NOMO-1 (cell line): ENCODE results near the gene KSR2.

Experiments used
- DNase-seq, 2 experiments: peaks; one replicate each; lab custom pipeline; 2025; ENCODE audit not compliant: unreplicated experiment in 2 of 2; lab: John Stamatoyannopoulos, UW

KSR2 gene

GRCh38 chr12:117702741-117703140 lies 266.0 kb downstream of the KSR2 start:
- no peak for DNase-seq

DNA sequence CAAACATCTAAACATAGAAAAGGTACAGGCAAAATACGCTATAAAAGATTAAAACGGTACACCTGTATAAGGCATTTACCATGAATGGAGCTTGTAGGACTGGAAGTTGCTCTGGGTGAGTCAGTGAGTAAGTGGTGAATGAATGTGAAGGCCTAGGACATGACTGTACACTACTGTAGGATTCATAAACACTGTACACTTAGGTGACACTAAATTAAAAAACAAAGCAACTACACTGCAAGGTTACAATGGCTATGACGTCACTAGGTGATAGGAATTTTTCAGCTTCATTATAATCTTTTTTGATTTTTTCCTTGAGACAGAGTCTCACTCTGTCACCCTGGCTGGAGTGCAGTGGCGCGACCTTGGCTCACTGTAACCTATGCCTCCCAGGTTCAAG lies 269.2 kb downstream of the KSR2 start:
- no peak for DNase-seq

GRCh38 chr12:117699118-117699517 lies 269.7 kb downstream of the KSR2 start:
- DNase-seq, result no peak

- no peak for DNase-seq
Observed at GRCh38 chr12:117695956-117696355, 272.8 kb downstream of the KSR2 start.

GRCh38 chr12:117692512-117692911 lies 276.3 kb downstream of the KSR2 start:
- DNase-seq, result no peak

GRCh38 chr12:117689857-117690256 lies 278.9 kb downstream of the KSR2 start:
- DNase-seq, result no peak

- no peak for DNase-seq
Observed at GRCh38 chr12:117688446-117688845, 280.3 kb downstream of the KSR2 start.

- DNase-seq, result no peak
Observed at GRCh38 chr12:117686911-117687377, 281.8 kb downstream of the KSR2 start.

DNA sequence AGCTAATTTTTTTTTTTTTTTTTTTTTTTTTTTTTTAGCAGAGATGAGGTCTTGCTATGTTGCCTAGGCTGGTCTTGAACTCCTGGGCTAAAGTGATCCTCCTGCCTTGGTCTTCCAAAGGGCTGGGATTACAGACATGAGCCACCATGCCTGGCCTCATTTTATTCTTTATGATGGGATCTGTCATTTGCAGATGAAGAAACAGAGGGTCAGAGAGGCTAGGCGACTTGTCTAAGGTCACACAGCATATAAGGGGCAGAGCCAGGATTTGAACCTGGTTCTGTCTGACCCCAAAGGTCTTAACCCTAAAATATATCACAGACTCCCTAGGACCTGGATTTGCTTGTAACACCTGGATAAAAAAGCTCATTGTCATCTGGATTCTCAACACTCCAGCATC lies 282.6 kb downstream of the KSR2 start:
- no peak for DNase-seq

DNA sequence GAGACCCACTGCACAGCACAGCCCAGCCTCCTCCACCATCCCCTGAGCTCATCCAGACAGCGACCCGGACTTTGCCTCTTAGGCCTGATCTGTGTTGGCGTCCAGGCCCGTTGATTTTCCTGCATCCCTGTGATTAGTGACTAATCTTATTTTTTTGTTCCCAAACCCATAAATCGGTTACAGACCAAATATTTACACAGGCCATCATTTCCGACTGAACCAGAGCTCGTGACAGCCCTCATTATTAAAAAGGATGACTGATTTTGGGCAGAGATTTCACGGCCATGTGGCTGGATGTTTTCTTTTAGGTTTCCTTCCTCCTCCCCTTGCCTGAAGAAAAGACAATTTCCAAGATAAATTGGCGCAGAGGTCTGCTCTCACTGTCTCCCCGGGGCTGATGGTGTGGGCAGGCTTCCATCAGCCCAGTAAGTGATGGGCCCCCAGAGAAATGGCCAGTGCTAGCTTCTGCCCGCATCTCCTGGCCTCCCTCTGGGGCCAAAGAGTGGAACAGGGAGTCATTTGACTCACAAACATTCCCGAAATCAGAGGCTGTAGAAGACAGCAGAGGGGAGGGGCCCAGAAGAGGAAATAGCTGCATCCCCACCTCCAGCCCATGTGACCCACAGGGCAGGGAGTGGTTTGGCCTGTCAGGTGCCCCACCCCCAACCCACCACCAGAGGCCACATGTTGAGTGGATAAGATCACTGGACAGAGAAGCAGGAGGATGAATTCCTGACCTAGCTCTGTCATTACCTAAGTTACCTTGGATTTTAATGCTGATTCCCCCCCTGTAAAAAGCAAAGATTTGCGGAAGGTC lies 283.5 kb downstream of the KSR2 start:
- peak; percentile 62 to 63 for DNase-seq

DNA sequence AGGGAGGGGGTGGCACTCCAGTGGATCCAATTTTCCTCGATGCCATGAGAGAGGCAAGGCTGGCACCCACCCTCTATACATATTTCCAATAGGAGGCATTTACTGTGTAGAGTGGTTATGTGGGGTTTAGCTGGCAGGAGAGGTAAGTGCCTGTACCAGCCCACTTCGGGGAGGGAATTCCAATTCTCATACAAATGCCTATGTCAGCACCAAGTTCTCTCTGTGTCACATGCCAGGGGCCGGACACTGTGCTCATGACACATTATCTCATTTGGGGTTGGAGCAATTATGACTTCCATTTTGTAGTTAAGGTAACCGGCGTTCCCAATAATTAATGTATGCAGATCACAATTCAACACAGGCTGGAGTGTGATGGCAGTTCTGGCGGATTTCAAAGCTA lies 284.3 kb downstream of the KSR2 start:
- no peak for DNase-seq

- DNase-seq, result no peak
Observed at GRCh38 chr12:117680312-117680711, 288.5 kb downstream of the KSR2 start.

- DNase-seq, result no peak
Observed at GRCh38 chr12:117679776-117680175, 289.0 kb downstream of the KSR2 start.

GRCh38 chr12:117674763-117675162 lies 294.0 kb downstream of the KSR2 start:
- no peak for DNase-seq

GRCh38 chr12:117674313-117674712 lies 294.5 kb downstream of the KSR2 start:
- DNase-seq, result no peak

GRCh38 chr12:117671734-117672133 lies 297.1 kb downstream of the KSR2 start:
- peak; percentile 14 to 33 for DNase-seq

DNA sequence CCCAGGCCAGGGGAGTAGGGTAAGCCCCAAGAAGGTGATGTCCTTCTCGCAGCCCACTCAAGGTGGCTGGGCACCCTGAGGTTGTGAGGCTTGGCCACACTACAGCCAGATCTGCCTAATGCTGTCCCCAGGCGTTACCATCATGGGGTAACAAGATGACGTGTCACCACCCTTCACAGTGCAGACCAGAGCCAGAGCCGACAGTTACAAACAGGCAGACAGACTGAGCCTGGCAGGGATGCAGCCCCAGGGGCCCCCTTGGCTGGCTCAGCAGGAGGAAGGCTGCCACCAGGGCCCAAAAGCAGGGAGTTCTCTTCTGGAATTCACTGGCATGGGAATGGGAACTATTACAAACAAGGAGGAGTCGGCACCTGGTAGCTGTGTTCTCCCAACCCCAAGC lies 304.6 kb downstream of the KSR2 start:
- no peak for DNase-seq

DNA sequence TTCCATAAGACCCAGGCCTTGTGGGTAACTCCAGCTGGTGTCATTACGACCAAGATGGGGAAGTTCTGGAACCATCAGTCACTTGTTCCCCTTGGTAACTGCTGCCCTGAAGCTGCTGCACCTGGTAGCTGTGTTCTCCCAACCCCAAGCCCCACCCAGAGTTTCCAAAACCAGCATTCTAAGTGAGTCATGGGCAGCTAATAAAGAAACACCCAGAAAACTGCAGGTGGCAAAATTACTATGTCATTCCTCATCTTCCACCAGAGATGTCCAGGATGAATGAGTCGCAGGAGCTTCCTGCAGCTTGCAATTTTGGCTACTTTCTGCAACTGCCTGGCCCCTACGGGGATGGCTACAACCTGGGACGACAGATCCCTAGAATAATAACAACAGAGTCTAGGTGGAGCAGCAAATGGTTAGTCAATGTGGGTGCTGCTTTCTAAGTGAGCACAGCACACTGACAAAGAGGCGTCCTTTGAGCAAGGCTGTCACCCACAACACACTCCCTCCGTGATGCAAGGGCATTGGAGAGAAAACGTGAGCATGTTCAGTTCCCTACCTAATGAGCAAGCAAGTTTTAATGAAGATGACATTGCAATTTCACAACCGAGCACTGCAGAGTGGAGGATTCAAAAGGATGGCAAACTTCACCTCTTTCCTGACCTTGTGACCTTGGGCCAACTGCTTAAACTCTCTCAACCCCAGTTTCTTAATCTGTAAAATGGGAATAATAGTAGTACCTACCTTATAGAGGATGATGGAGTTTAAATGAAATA lies 306.0 kb downstream of the KSR2 start:
- DNase-seq, result peak; percentile 83 to 92

- DNase-seq, result no peak
Observed at GRCh38 chr12:117662220-117662619, 306.6 kb downstream of the KSR2 start.

DNA sequence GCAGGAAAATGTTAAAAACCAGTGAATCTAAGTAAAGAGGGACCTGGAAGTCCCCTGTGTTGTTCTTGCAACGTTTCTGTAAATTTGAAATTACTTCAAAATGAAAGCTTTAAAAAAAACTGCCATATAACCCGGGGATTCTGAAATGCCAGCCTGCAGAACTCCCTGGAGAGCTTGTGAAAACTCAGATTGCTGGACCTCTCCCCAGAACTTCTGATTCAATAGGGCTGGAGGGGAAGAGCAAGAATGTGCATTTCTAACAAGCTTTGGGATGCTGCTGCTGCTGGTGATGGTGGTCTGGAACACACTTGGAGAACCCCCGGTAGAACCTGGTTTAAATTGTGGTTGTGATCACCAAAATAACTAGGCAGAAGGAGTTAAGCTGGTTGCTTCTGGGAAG lies 307.3 kb downstream of the KSR2 start:
- no peak for DNase-seq

GRCh38 chr12:117660896-117661295 lies 307.9 kb downstream of the KSR2 start:
- no peak for DNase-seq

- DNase-seq, result no peak
Observed at GRCh38 chr12:117658226-117658625, 310.6 kb downstream of the KSR2 start.
